Sigmoid colon (tissue), 7 donors: Measurements from ENCODE around the gene EMC8. TPM values are rescaled to one million over a fixed set of nuclear protein-coding genes. Genes with fewer than 3 reads are reported as not detected.
A peak's percentile ranks its signal among the peaks of the same experiment; 100 is the strongest.

Experiments used
- DNase-seq: peaks from one replicate; pipeline ENCODE4 v3.0.0-alpha.2; 2019
- H3K27ac ChIP-seq, 4 donors: fragments of 200-600 bp; sonication (generic); one replicate each; pipeline ENCODE4 v1.5.1; 2016 to 2019; ENCODE audit warnings: mild to moderate bottlenecking in 1 of 4
- H3K27me3 ChIP-seq, 3 donors: fragments of 200-600 bp; sonication (generic); one replicate each; pipeline ENCODE4 v1.5.1; 2019; ENCODE audit warnings: mild to moderate bottlenecking in 1 of 3
- H3K36me3 ChIP-seq, 4 donors: fragments of 200-600 bp; sonication (generic); one replicate each; pipeline ENCODE4 v1.5.1; 2016 to 2019
- H3K4me1 ChIP-seq, 4 donors: fragments of 200-600 bp; sonication (generic); one replicate each; pipeline ENCODE4 v1.5.1; 2017 to 2019
- H3K4me3 ChIP-seq, 4 donors: fragments of 200-600 bp; sonication (generic); one replicate each; pipeline ENCODE4 v1.5.1; 2017 to 2019; ENCODE audit warnings: mild to moderate bottlenecking in 2 of 4, moderate library complexity in 1 of 4
- H3K9me3 ChIP-seq, 4 donors: fragments of 200-600 bp in 3 of 4; sonication (generic) in 3 of 4; one replicate each; pipeline versions ENCODE4 v1.5.1 to v1.6.1; 2013 to 2019
- CTCF ChIP-seq, 4 experiments: fragments of 450-650 bp in 3 of 4; fragments of 200-600 bp in 1 of 4; IDR thresholded peaks; one replicate each; pipeline ENCODE4 v1.5.1; 2016 to 2019; ENCODE audit warnings: antibody characterized with exemption in 4 of 4, mild to moderate bottlenecking in 3 of 4, moderate library complexity in 2 of 4
- EP300 ChIP-seq, 4 donors: sonication (generic); formaldehyde crosslinking; IDR thresholded peaks; one replicate each; pipeline ENCODE4 v1.6.1; 2017; ENCODE audit warnings: antibody characterized with exemption in 4 of 4
- POLR2A ChIP-seq, 2 donors: fragments of 450-650 bp; IDR thresholded peaks; one replicate each; pipeline ENCODE4 v1.6.1; 2016; ENCODE audit warnings: antibody characterized with exemption in 2 of 2, mild to moderate bottlenecking in 2 of 2, moderate library complexity in 2 of 2
- POLR2AphosphoS5 ChIP-seq, 4 donors: sonication (generic); formaldehyde crosslinking; IDR thresholded peaks; one replicate each; pipeline ENCODE4 v1.6.1; 2017; ENCODE audit warnings: antibody characterized with exemption in 4 of 4
- WGBS, 2 donors: extraction: QIAGEN DNeasy Blood & Tissue Kit; methylation state at CpG; one replicate each; pipeline ENCODE4 v1.1.7; 2013; 5-methylcytosine and 5-hydroxymethylcytosine counted together
- intact Hi-C: fragments of 100-400 bp; cut with DNase I; formaldehyde crosslinking; loops from one replicate; pipeline ENCODE4 v1.15.1; 2023
- polyA plus RNA-seq, 3 donors: library from polyadenylated mRNA; stranded (reverse); fragments of 200-250 nt; gene quantifications; one replicate each; pipeline ENCODE4 v1.2.3, GENCODE V29; 2013
- total RNA-seq, 4 donors: library from RNA; depleted of rRNA; stranded (reverse); fragments of >200 nt; gene quantifications; one replicate each; pipeline ENCODE4 v1.1.0, GENCODE V29; 2016
- donor health status: healthy with polysubstance abuse.
- donor health status: Bipolar disorder and iron deficiency.
- donor health status: healthy.

The EMC8 gene
- total and polyA plus RNA-seq, 7 donors = 13.8 to 38.8 (median 23.7) TPM

DNA sequence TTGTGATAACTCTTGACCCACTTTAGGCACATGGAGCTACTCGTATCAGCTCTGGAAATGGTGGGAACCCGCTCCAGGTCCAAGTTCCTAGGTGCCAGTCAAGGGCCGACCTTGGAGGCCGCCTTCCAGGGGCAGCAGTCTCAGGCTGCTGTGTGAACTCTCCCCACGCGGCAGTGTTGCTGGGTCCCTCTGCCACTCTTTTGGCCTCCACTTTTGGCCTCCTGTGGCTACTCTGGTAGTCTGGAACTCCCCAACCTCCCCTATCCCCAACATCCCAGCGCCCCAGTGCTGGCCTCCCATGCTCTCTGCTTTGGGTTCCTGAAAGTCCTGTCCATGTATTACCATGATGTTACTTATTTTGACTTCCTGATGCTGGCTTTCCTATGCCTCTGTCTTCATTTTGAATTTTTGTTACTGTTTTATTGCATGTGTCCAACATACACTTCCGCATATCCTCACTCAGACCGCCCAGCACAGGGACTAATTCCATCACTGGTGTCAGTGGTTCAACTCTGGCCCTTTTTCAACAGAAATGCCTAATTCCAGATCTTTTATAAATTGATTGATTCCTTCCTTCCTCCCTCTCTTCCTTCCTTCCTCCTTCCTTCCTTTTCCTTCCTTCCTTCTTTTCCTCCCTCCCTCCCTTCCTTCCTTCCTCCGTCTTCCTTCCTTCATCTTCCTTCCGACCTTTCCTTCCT, 44.3 kb upstream of the EMC8 start:
- TF ChIP-seq POLR2AphosphoS5 (IDR thresholded peaks at IDR 0.05) (no peak), CTCF (IDR thresholded peaks at IDR 0.05) (no peak), EP300 (IDR thresholded peaks at IDR 0.05) (no peak), POLR2A (IDR thresholded peaks at IDR 0.05) (no peak)
- no peaks in the 10 kb centered on the region for H3K9me3 ChIP-seq
- peaks cover 0 to 15% (median 2%) of the 10 kb centered on the region in 3 donors for H3K27me3 ChIP-seq
- intact Hi-C loops = no loop called here
- no peaks in the 10 kb centered on the region for H3K36me3 ChIP-seq
- 94 to 95% methylated on average over 11 of the region's 11 CpGs for WGBS, 2 donors
- DNase-seq = peak; percentile 26
- peaks cover 0 to 12% (median 10%) of the 10 kb centered on the region in 4 donors for H3K4me1 ChIP-seq
- H3K4me3 ChIP-seq = no peak overlapping the region
- H3K27ac ChIP-seq = no peak overlapping the region

- no peak for TF ChIP-seq CTCF (IDR thresholded peaks at IDR 0.05)
- no peak for TF ChIP-seq EP300 (IDR thresholded peaks at IDR 0.05)
- TF ChIP-seq POLR2AphosphoS5 (IDR thresholded peaks at IDR 0.05) = no peak
- no peak for TF ChIP-seq POLR2A (IDR thresholded peaks at IDR 0.05)
- Histone ChIP-seq H3K36me3 (no peaks in the 10 kb centered on the region), H3K27me3 (peaks cover 0 to 23% (median 7%) of the 10 kb centered on the region in 3 donors), H3K4me1 (peaks cover 0 to 12% (median 10%) of the 10 kb centered on the region in 4 donors), H3K9me3 (no peaks in the 10 kb centered on the region), H3K4me3 (no peak overlapping the region), H3K27ac (no peak overlapping the region)
- peak; percentile 38 for DNase-seq
- 97 to 98% methylated on average over 9 of the region's 9 CpGs for WGBS, 2 donors
- intact Hi-C loops = no loop called here
These were observed 43.5 kb upstream of the EMC8 start for GRCh38 chr16:85842848-85843247.

DNA sequence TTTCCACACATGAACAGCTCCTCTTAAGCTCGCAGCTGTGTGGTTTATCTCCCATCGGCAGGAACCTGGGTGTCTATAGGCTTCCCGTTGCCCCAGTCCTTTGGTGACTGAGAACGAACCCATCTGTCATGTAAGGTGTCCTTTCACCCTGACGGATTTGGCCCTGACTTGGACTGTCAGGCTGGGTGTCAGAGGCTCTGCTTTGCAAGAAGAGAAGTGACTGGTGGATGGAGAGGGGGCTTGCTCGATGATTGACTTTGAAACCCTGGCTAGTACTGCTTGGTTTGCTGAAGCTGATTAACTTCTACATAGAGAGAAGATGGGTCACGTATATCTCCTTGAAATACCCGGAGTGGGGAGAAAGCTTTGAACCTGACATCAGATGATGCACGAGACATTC, 43.1 kb upstream of the EMC8 start:
- peaks cover 0 to 27% (median 7%) of the 10 kb centered on the region in 3 donors for H3K27me3 ChIP-seq
- no peaks in the 10 kb centered on the region for H3K9me3 ChIP-seq
- DNase-seq = no peak
- H3K36me3 ChIP-seq = no peaks in the 10 kb centered on the region
- no peak overlapping the region for H3K27ac ChIP-seq
- 92 to 96% methylated on average over 9 of the region's 9 CpGs for WGBS, 2 donors
- no peak overlapping the region for H3K4me3 ChIP-seq
- H3K4me1 ChIP-seq = peaks cover 0 to 12% (median 10%) of the 10 kb centered on the region in 4 donors
- no peak for TF ChIP-seq POLR2AphosphoS5 (IDR thresholded peaks at IDR 0.05)
- TF ChIP-seq POLR2A (IDR thresholded peaks at IDR 0.05) = no peak
- no peak for TF ChIP-seq CTCF (IDR thresholded peaks at IDR 0.05)
- TF ChIP-seq EP300 (IDR thresholded peaks at IDR 0.05) = no peak
- intact Hi-C loops = no loop called here

- Histone ChIP-seq H3K4me1 (peaks cover 0 to 28% (median 22%) of the 10 kb centered on the region in 4 donors), H3K36me3 (no peaks in the 10 kb centered on the region), H3K9me3 (no peaks in the 10 kb centered on the region), H3K27ac (no peak overlapping the region), H3K4me3 (no peak overlapping the region), H3K27me3 (peaks cover 5 to 39% (median 11%) of the 10 kb centered on the region in 3 donors)
- 96 to 97% methylated on average over 10 of the region's 10 CpGs for WGBS, 2 donors
- TF ChIP-seq POLR2AphosphoS5 (IDR thresholded peaks at IDR 0.05) (no peak), EP300 (IDR thresholded peaks at IDR 0.05) (no peak), POLR2A (IDR thresholded peaks at IDR 0.05) (no peak), CTCF (IDR thresholded peaks at IDR 0.05) (no peak)
- DNase-seq = no peak
- intact Hi-C loops = no loop called here
These were observed 41.5 kb upstream of the EMC8 start for GRCh38 chr16:85840801-85841200.
